RWPE1 (cell line): ENCODE data around the gene FKBP1B.

Experiments
- CTCF ChIA-PET: fragments of 350-600 bp; sonication (Branson Sonifier 250); formaldehyde crosslinking; extraction: SDS; loops from one replicate; lab custom pipeline; 2021; lab: Yijun Ruan, JAX
- POLR2A ChIA-PET: fragments of 400-600 bp; formaldehyde crosslinking; extraction: SDS; loops from one replicate; lab custom pipeline; 2020; ENCODE audit warnings: antibody characterized with exemption; ENCODE audit not compliant: low non-redundant PET; lab: Yijun Ruan, JAX
- DNase-seq: peaks from one replicate; pipeline ENCODE4 v3.0.0; 2012; ENCODE audit warnings: low spot score
- H3K27ac ChIP-seq: fragments of 450-650 bp; 2 replicates; pipeline ENCODE4 v1.5.1; 2017
- TF ChIP-seq, protein P1 (sequence below): fragments of 450-650 bp; conservative IDR thresholded peaks from 2 replicates; pipeline ENCODE4 v1.5.1; 2017; ENCODE audit warnings: low read depth, mild to moderate bottlenecking

Gene FKBP1B

DNA sequence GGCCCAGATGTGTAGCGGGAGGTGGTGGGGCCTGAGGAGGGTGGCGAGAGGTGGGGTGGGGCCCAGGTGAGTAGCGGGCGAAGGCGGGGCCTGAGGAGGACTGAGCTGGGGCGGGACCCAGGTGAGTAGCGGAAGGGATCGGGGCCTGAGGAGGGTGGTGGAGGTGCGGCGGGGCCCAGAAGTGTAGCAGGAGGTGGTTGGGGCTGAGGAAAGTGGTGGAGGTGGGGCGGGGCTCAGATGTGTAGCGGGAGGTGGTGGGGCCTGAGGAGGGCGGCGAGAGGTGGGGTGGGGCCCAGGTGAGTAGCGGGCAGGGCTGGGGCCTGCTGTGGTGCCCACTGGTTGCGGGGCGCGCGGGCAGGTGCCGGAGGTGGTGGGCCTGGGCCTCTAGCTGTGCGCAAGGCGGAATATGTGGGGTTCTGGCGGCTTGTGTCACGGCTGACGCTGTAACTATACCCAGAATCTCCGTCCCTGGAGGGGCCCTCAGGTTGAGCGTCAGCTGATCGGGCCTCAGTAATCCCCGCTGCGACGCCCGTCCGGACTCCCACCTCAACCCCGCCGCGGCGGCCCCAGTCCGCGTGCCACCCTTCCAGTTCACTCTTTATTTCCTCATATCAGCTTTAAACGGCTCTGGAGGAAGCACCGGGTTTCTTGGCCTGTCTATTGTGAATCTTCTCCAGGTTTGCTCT lies 27.5 kb downstream of the FKBP1B start:
- CTCF ChIA-PET, result interaction anchor here (0.6 to 1.6 kb wide), 2 partner anchors 136 to 150 kb away, joined by 4 to 5 read pairs; partner anchors contain the start of genes ATAD2B and UBXN2A
- peak; percentile 9 for DNase-seq
- TF ChIP-seq, protein P1, sequence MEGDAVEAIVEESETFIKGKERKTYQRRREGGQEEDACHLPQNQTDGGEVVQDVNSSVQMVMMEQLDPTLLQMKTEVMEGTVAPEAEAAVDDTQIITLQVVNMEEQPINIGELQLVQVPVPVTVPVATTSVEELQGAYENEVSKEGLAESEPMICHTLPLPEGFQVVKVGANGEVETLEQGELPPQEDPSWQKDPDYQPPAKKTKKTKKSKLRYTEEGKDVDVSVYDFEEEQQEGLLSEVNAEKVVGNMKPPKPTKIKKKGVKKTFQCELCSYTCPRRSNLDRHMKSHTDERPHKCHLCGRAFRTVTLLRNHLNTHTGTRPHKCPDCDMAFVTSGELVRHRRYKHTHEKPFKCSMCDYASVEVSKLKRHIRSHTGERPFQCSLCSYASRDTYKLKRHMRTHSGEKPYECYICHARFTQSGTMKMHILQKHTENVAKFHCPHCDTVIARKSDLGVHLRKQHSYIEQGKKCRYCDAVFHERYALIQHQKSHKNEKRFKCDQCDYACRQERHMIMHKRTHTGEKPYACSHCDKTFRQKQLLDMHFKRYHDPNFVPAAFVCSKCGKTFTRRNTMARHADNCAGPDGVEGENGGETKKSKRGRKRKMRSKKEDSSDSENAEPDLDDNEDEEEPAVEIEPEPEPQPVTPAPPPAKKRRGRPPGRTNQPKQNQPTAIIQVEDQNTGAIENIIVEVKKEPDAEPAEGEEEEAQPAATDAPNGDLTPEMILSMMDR, result no peak
- H3K27ac ChIP-seq, result peak overlapping the region; percentile 90
- POLR2A ChIA-PET, result interaction anchor here (0.5 to 1.0 kb wide), 3 partner anchors 29 to 150 kb away, joined by 3 to 6 read pairs (median 3); partner anchors contain the start of gene ATAD2B

- ChIA-PET POLR2A (no interaction called here), CTCF (interaction anchor here (0.6 to 1.6 kb wide), 2 partner anchors 137 to 151 kb away, joined by 4 to 5 read pairs; partner anchors contain the start of genes ATAD2B and UBXN2A)
- TF ChIP-seq, protein P1, result no peak
- DNase-seq, result no peak
- H3K27ac ChIP-seq, result peak overlapping the region; percentile 90
These were observed 28.0 kb downstream of the FKBP1B start for GRCh38 chr2:24077535-24077877.

DNA sequence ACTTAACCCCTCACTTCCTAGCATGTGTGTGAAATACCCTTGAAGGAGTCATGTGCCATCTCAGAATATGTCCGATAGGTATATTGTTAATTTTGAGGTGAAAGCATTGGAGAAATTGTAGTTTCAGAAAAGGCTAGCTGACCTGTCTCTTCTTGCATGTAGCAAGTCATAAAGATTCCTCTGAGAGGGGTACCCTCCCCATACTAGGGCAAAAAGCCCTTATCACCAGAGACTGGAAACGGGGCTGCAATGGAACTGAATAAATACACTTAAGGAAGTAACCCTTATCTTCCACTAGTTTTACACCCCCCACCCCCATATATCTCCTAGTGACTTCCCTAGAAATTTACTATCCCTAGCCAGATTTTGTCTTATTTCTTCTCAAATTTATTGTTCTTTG lies 28.3 kb downstream of the FKBP1B start:
- TF ChIP-seq, protein P1, result no peak
- CTCF ChIA-PET, result interaction anchor here (0.7 kb wide), 2 partner anchors 53 to 938 kb away, joined by 6 to 7 read pairs; no protein-coding TSS in a partner anchor
- H3K27ac ChIP-seq, result peak overlapping the region; percentile 90

GRCh38 chr2:24080701-24081100 lies 31.2 kb downstream of the FKBP1B start:
- DNase-seq, result no peak
- POLR2A ChIA-PET, result no interaction called here
- TF ChIP-seq, protein P1, result no peak
- CTCF ChIA-PET, result no interaction called here
- H3K27ac ChIP-seq, result no peak overlapping the region

More for the DNA sequence above, 28.3 kb downstream of the FKBP1B start:
- POLR2A ChIA-PET, result no interaction called here
- no peak for DNase-seq

- DNase-seq, result no peak
- ChIA-PET POLR2A (no interaction called here), CTCF (interaction anchor here (0.5 to 1.2 kb wide), 3 partner anchors 28 to 117 kb away, joined by 3 read pairs; no protein-coding TSS in a partner anchor)
- TF ChIP-seq, protein P1, result no peak
- H3K27ac ChIP-seq, result peak overlapping the region; percentile 97
These were observed 33.4 kb downstream of the FKBP1B start for GRCh38 chr2:24082787-24083566.
